Activated T-helper 1 cell treated with anti-CD3 and anti-CD28 coated beads, Interleukin-2, amount 50 U/mL, for 16 hours (primary cell): ENCODE results near the gene KBTBD4.

Experiments
- DNase-seq, 2 donors: peaks; one replicate each; pipeline ENCODE4 v3.0.0-alpha.2; 2020; ENCODE audit warnings: low read depth in 1 of 2, low spot score in 1 of 2

The KBTBD4 gene

DNA sequence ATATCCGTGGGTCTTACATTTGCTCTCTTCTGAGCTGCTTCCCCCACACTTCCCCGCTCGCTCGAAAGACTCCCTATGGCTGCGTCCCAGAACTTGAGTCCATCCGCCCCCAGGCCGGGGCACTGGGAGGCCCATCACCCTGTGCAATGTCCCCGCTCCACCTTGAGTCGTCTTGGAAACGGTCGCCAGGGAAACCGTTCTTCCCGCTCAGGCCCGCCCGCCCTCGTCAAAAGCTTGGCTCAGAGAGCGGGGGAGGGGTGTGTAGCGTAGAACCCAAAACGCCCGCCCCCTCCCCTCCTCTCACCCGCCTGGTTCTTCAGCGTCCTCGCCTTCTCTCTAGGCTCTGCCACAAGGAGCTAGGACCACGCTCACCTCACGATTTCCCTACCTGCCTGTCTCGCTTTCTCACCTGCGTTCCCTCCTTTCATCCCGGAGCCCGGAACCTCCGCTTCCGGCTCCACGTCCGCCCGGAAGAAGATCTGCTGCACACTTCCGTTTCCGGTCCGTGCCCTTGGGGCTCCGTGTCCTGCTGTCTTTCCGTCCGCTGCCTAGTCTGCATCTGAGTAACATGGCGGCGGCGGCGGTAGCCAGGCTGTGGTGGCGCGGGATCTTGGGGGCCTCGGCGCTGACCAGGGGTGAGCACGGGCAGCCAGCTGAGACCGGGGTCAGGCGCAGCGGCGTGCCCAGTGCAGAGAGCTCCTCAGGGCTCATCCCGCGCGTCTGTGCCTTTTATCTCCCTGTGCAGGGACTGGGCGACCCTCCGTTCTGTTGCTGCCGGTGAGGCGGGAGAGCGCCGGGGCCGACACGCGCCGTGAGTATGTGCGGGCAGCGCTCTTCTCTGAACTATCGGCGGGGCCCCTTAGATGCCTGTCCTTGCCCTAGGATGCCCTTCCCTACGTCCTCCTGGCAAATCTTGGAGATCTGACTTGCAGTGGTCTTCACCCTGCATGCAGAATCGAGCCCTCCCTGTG is at the start of gene KBTBD4, which contains the start of gene NDUFS3:
Gene KBTBD4, minus strand, starts transcription at position 447 of the 971 bp plus-strand sequence. Its CDS starts 19 bp downstream, at position 428.
Gene NDUFS3, plus strand, starts transcription at position 551 of the 971 bp plus-strand sequence. Its CDS starts 18 bp downstream, at position 569.
- peak; percentile 83 to 84 for DNase-seq

DNA sequence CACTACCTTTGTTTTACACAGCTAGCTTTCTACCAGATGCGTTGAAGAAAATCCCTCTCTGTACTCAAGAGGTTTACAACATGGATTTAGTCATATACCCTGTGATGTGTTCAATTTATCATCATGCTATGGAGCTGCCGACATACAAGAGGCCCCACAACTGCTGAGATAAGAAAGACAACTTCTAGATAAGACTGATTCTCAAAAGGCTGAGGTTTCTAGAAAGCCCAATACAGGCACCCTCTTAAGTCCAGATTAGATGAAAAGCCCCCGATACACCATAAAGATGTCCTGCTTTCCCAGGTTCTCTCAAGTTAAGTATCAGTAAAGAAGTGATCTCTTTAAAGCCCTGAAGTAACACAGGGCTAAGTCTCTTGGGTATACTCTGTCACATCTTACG is 49.3 kb upstream of the KBTBD4 start:
- no peak for DNase-seq

- DNase-seq = no peak
Measured at GRCh38 chr11:47626234-47626633, 47.5 kb upstream of the KBTBD4 start.

- DNase-seq = no peak
Measured at GRCh38 chr11:47620836-47621378, 42.1 kb upstream of the KBTBD4 start.

- no peak for DNase-seq
Measured at GRCh38 chr11:47617417-47617809, 38.6 kb upstream of the KBTBD4 start.

DNA sequence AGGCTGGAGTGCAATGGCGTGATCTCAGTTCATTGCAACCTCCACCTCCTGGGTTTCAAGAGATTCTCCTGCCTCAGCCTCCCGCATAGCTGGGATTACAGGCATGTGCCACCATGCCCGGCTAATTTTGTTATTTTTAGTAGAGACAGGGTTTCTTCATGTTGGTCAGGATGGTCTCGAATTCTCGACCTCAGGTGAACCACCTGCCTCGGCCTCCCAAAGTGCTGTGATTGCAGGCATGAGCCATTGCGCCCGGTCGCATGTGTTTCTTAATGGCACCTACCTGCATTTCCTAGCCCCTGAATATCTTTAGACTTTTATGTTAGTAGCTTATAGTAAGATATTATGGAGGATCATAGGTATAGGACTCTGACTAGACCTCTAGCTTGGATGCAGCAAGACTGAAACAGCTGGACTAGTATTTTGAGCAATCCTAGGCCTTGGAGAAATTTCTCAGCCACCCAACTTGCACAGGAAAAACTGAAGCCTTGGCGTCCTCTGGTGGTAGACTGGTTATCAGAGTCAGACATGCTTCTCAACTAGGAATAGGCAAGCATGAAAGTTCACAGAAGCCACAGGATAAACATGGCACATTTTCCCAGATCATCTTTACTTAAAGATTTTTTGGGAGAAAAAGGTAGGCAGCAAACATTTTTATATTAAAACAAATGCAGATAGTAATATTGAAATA is 38.1 kb upstream of the KBTBD4 start:
- no peak for DNase-seq

GRCh38 chr11:47615249-47615648 is 36.5 kb upstream of the KBTBD4 start:
- no peak for DNase-seq

DNA sequence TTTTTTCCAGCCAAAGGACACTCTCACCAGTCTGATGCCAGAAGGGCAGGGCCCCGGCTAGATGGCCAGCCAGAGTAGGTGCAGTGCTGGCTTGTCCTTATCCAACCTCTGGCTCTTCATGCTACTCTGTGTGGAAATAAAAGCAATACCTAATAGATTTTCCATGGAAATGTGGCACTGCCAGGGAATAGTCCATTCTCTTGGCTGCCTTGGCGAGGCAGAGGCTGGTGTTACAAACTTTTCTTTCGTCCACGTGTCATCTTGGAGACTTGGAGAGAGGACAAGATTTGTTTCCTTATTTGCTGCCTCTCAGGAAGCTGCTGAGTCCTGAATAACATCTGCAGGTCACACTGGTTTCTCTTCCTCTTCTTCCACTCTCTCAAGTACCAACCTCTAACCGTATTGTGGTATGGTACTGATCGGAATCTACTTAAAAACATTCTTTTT is 32.6 kb upstream of the KBTBD4 start:
- no peak for DNase-seq

DNA sequence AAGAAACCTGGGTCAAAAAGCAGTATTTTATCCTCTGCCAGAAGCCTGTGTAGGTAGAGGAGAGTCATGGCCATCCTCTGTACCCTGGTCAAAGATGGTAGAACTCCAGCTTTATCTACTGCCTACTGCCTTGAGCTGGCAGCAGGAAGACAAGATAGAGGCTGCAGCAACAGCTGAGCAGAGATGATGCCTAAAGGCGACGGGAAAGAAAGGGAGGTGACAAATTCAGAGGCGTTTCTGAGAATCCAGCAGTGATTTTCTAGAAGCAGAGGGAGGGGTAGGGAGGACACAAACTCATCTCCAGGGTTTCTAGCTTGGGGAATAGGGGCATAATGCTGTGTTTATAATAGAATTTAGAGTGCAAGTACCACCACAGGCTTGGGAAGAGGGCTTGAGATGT is 30.9 kb upstream of the KBTBD4 start:
- no peak for DNase-seq

DNA sequence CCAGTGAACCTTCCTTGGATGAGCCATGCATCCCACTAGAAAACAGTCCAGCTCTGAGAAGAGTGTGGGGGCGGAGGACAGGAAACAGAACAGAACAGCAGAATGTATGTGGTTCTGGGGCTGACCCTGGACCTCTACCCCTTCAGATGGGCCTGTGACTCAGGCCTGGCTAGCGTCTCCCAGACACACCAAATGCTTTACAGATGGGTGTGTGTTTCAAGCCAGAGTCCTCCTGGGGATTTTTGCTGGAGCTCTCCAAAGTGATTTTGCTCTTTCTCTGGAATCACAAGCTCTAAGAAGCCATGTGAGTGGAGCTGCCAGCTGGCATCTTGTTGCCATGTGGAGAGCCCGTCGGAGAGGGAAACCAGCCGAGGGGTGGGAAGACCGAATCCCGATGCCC is 28.6 kb upstream of the KBTBD4 start:
- DNase-seq = no peak

- no peak for DNase-seq
Measured at GRCh38 chr11:47606731-47607130, 28.0 kb upstream of the KBTBD4 start.

GRCh38 chr11:47605921-47606320 is 27.2 kb upstream of the KBTBD4 start:
- DNase-seq = no peak

GRCh38 chr11:47603295-47603694 is 24.5 kb upstream of the KBTBD4 start:
- no peak for DNase-seq

DNA sequence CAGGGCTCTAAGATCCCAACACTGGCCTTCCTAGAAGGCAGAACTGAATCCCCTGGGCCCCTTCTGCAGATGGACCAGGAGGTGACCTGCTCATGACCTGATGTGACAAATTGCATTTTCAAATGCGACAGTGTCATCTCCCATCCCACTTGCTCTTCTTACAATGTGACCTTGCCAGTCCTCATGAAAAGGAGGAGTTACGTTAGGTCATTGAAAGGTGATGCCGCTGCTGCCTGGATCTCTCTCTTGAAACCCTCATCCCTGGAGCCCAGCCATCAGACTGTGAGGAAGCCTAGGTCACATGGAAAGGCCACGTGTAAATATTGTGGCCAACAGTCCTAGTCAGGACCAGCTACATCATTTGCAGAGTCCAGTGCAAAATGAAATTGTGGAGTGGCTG is 21.1 kb upstream of the KBTBD4 start:
- DNase-seq = no peak

DNA sequence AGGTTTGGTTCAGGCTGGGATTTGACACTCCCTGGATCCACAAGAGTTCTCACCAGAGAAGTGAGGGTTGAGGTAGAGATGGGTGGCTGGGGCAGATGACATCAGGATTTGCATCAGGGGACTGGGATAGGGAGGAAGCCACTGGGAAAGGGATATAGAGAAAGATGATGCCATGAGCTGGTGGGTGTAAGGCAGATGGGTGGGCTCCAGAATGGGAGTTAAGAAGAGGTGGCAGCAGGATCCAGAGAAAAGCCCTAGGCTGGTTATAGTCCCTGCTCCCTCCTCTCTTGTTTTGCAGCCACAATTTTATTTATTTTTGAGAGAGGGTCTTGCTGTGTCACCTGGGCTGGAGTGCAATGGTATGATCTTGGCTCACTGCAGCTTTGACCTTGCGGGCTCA is 17.2 kb upstream of the KBTBD4 start:
- no peak for DNase-seq

DNA sequence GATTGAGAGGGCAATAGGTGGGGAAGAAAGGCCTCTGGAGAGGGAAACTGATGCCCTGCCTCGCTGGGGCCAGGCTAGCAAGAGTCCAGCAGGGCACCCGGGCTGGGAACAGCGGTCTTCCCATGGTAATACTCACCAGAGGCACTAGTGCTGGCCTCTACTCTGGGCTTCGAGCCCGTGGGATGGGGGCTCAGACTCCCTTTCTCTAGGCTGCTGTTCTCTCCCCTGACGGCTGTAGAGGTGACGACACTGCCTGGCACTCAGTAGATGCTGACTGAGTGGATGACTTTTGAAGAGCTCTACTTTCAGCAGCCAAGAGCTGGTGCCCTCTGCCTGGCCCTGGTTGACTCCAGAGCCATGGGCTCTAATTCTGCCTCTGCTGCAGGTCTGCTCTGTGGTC is 16.3 kb upstream of the KBTBD4 start:
- DNase-seq = no peak

- DNase-seq = no peak
Measured at GRCh38 chr11:47593934-47594855, 15.4 kb upstream of the KBTBD4 start, which contains the start of gene C1QTNF4. TSS of gene C1QTNF4 (minus strand) at chr11:47594411. CDS start at chr11:47590810, 3,601 bp downstream.

GRCh38 chr11:47593492-47593933 is 14.7 kb upstream of the KBTBD4 start:
- DNase-seq = no peak

DNA sequence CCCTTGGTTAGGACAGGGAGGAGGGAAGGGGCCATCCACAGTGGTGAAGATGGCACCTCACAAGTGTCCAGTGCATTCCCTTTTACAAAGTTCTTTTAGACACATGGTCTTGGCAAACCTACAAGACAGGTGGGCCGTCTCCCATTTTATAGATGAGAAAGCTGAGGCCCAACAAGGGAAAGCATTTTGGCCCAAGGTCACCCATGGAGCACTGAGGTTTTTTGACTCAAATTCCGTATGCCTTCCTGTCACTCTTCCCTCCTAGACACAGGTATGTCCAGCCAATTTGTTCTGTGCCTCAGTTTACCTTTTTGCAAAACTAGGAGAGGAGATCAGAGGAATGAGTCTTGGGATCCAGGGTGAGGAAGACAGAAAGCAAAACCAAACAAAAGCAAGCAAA is 14.2 kb upstream of the KBTBD4 start:
- DNase-seq = no peak

DNA sequence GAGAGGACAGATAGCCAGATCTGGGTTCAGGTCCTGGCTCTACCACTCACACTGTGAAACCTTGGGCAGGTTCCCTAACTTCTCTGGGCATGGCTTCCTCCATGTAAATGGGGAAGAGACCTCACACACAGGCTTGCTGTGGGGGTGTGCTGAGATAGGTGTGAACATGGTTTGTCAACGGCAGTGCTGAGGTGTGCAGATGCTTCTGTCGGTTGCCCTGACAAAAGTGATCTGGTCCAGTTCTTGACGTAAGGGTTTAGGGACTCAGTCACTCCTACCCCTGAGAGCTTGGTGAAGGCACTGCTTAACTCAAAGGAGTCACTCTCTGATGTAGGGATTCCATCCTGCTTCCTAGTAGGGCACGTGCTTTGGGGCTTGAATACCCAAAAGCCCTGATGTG is 13.5 kb upstream of the KBTBD4 start:
- DNase-seq = no peak

DNA sequence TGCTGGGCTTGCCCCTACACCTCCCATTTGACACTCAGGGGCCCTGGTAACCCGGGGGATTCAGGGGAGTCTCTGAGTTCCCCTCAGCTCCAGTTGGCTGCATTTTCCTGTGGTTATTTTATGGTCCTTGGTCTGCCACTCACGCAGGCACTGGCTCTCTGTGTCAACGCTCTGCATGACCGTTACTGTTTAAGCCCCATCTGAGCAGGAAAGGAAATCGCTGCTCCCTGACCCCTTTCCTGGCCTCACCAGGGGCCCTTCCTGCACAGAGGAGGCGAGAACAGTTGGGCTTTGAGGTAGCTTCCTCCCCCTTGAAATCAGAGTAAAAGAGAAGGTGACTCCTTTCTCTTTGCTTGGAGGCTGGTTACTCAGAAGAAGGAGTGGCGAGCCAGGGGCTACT is 13.0 kb upstream of the KBTBD4 start:
- no peak for DNase-seq
